Daoy (cell line): ENCODE measurements around the gene SORD. TPM values are rescaled to one million over a fixed set of nuclear protein-coding genes. Genes with fewer than 3 reads are reported as not detected.
"Not testable (repeated sequence)": the region's sequence is repeated elsewhere in the genome, so short reads cannot be mapped to it uniquely, and the experiment has no call there.

Experiments
- DNase-seq: peaks from one replicate; pipeline ENCODE4 v3.0.0-alpha.2; 2015; ENCODE audit warnings: low read depth
- total RNA-seq: library from RNA; depleted of rRNA; stranded (reverse); fragments of >200 nt; shearing (Covaris generic); gene quantifications from 2 replicates; pipeline ENCODE4 v1.2.3, GENCODE V29; 2014

SORD gene
- total RNA-seq, 1 experiment from 2014 or later: 52.6 TPM

DNA sequence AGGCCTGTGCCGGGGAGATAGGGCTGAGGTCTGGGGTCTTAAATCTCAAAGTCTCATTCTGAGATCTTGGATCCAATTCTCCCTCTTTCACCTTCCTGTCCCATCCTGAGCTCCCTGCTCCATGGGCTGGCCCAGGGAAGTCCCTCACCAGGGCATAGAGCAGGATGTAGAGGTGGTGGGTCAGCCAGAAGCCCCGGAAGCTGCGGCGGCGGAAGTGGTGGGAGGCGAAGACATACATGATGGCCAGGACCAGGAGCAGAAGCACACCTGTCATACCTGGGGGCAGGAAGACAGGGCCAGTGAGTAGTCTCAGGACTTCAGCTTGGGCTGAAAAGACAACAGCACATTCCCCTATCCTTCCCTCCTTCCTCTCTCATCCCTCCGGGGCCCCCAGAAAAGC is 74.5 kb downstream of the SORD start:
- no peak for DNase-seq

DNA sequence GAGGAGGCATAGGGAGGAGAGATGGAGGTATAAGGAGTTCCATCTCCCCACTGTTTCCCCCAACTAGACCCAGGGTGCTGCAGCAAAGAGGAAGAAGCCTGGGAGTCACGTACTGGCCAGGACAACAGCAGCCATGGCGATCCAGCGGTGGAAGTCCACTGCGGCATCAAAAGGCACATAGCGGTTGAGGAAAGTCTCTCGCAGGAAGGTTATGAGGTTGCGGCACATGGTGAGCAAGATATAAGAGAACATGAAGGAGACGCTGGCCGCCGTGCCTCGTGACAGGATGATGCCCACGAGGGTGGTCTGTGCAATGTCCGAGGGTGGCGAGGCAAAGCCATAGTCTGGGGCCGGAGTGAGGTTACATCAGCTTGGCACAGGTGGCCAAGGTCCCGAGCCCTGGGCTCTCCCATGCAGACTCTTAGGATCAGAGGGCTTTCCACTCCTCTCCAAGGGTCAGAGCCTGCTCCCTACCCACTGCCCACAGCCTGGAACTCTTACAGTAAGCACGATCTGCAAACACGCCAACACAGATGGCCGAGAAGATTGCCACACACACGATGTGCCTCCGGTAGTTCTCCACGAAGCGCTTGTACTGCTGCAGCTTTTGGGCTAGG is 76.7 kb downstream of the SORD start:
- no peak for DNase-seq

DNA sequence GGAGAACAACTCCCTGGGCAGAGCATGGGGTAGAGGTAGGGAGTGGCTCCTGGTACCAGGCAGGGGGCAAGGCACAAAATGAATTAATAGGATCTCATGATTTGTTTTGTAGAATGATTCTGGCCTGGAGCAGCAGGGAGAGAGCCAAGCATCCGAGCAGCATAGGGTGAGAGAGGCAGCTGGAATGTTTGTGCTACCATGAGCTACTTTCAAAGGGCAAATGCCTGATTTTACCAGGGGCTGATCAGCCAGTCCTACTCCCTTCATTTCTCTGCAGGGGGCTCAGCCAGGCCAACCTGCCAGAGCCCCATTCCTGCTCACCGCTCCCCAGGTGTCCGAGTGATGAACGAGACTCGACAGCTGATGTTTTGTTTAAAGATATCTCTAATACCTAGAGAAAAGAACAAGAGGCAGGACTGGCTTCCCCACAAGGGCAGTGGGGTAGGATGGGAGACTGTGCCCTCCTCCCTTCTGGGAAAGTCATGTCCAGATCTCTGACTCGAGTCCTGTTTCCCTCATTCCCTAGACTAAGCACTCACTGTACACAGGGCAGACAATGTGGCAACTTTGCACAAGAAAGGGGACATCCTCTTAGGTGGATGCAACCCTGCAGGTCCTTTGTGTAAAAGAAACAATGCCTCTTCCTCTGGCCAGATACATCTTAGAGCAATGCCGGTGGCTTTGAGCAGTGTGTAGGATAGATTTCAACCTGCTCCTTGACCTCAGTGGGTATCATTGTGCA is 78.1 kb downstream of the SORD start:
- DNase-seq: no peak

DNA sequence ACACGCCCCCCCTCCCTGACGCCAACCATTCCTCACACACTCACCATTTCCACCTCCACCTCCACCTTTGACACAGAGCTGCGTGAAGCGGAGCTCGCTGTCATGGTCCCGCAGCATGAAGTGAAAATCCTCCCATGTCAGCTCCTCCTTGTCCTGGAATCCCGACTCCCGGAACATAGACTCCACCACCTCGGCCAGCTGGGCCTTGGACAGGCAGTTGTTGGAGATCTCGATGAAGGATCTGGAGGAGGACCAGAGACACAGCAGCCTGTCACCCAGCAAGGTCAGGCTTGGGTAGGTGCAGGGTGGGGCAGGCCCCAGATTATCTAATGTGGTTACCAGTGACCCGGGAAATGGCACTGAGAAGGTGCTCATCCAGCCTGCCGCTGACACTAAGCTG is 78.8 kb downstream of the SORD start:
- no peak for DNase-seq

DNA sequence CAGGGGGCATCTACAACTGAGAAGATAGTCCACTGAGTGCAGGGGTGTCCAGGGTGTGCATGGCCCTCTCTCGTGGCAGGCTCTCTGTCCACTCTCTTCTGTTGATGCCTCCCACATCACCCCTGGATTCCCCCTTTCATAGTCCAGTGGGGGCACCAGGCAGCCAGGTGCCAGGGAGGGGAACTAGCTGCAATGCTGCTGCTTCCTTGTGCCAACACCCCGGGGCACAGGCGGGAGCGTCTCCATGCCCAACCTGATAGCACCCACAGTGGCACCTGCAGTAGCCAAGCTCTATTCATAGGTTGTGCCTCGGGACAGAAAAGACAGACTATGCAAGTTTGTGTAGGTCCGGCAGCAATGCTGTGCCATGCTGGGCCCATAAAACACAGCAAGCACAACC is 79.2 kb downstream of the SORD start:
- DNase-seq: no peak

DNA sequence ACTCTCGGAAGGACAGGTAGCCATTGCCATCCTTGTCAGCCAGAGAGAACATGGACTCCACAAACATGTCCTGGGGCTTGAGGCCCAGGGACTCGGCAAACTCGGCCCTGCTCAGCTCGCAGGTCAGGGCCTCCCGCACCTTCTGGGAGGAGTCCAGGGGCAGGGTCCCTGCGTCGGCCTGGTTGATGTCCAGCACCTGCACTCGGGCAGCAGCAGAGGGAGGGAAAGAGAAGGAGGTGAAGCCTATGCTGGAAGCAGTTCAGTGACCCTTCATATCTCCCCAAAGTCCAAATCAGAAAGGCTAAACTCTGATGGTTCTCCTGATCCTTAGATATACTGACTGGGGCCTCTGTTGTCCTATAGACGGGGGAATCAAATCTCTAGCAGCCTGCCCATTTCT is 81.2 kb downstream of the SORD start:
- DNase-seq: not testable (repeated sequence)

DNA sequence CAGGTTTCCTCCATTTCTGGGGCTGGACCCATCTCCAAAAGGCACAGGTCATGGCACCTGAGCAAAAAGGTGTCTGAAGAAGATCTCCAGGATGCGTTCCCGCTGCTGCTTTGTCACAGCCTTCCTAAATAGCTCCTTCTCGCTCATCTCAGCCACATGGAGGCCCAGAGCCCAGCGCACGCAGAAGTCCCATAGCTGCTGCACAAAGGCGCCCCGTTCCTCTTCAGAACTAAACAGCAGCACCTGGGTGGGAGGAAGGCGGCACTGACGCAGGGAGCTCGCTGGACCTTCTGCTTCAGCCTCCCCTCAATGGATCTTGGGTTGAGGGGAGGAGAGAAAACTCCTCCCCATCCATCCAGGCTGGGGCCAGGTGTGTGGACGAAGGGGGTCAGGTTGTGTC is 82.6 kb downstream of the SORD start:
- no peak for DNase-seq

DNA sequence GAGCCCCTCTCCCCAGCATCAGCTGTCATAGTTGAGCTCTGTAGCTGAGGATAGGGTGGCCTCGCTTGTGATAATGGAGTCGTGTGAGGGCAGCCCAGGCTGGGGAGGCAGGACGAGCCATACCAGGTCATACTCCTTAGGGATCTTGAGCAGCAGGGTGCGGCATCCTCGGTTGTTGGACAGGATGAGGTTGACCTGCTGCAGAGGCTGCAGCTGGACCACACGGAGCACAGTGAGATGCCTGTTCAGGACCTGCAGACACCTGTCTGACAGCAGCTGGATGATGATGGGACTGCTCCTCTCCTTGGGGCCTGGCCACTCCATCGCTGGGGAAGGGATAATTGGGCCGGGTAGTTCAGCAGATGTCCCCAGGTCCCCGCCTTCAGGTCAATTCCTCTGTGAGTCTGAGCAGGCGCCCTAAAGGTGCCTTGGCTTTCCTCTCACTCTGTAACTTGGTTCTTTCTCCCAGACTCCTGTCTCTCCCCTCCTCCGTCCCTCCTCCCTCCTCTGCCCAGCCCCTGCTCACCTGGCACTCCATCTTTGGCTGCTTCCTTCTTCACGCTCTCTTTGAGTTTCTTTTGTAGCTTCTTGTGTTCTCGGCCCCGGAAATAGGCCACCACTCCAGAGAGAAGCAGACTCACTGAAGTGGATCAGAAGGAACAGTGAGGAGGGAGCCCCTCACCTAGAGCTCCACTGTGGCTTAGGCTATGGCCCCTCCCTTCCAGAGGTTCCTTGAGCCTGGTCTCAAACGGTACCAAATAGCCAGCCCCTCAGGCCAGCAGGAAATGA is 83.2 kb downstream of the SORD start:
- DNase-seq: no peak

DNA sequence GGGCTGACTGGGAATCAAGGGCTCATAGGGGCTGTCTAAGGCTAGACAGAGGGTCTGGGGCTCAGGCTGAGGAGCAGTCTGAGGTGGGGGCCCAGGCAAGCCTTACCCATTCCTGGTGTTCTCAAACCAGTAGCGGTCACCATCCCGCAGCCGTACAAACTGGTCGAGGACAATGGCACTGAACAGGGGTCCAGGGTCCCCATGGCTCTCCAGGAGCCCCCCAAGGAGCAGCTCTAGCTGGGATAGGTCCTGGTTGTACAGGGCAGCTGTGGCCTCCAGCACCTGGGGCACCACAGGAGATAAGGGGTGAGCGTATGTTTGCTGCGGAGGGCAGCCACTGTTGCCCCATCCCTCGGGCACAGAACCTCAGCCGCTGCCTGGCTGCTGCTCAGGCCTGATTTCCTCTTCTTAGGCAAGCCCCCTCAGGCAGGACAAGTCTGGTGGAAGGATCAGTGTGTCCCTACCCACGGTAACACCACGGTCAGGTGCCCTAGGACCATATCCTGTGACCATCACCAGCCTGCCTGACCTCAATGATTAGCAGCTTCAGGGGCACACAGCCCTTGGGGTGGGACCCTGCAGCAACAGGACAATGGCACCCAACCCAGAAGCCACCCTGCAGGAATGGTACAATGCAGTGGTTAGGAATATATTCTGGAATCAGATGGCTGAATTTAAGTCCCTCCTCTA is 85.1 kb downstream of the SORD start:
- no peak for DNase-seq

DNA sequence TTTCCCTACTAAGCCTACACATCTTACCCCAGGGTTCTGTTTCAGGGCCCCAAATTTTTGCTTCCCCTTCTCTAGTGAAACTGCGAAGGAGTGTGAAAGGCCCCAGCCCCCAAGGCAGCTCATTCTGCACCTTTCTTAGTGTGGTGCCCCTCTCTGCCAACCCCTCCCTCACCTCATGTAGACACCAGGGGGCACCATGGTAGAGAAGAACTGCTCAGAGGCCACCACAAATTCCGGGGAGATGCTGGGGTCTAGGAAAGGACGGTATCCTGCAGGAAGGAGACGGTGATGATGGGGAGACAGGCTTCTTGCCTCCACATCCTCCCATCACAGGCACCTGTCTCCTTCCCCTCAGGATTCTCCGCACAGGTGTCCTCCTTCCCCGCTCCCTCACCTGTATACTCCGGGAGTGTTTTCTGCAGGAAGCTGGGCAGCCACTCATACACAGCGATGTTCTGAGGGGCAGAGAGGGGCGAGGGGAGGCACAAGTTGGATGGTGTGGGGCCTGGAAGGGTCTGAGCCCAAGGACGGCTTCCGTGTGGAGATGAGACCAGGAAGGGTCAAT is 87.3 kb downstream of the SORD start:
- no peak for DNase-seq

DNA sequence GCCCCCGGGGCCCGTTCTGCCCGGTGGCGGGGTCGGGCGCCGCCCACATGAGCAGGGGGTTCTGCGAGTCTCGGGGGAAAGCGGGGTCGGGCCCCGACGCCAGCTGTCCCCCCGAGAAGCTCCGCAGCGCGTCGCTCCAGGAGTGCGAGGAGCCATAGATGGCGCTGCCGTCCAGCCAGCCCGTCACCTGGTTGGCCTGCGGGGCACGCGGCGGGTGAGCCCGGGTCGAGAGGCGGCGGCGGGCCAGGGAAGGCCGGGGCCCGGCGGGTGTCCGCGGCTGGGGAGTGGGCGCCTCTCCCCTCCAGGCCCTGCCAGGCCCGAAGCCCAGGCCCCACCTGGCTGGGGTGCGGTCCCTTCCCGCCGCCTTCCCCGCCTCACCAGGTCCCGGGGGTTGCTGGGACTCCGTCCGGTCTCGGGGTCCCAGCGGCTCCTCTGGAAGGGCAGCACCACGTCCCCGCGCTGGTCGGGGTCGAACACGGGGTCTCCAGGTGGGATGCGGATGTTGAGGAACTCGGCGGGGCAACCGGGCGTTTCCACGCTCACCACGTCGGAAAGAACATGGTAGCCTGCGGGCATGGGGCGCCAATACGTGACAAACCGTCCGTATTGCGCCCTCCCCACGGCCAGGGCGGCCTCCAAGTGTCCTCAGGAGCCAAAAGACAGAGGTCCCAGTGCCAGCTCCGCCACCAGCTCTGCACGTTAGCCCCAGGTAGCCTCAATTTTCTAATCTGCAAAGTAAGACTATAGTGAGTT is 88.6 kb downstream of the SORD start:
- no peak for DNase-seq

DNA sequence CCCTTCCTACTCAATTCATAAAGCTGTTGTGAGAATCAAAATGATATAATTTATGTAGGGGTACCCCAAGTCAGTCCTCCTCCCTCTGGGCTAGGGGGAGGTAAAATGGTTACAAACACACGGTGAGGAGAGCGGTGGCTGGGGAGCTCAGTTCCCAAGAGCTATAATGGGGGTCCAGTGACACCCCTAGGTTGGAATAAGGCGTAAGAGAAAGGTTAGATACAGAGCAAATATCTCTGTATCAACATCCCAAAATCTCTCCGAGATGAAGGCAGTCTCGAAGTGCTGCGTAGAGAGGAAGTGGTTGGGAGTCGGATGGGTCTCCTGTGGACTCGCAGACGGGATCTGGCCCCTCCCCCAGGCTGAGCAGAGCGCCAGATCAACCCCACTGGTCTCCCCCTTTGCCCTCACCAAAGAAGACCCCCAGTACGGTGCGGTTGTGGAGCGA is 89.2 kb downstream of the SORD start:
- DNase-seq: no peak

DNA sequence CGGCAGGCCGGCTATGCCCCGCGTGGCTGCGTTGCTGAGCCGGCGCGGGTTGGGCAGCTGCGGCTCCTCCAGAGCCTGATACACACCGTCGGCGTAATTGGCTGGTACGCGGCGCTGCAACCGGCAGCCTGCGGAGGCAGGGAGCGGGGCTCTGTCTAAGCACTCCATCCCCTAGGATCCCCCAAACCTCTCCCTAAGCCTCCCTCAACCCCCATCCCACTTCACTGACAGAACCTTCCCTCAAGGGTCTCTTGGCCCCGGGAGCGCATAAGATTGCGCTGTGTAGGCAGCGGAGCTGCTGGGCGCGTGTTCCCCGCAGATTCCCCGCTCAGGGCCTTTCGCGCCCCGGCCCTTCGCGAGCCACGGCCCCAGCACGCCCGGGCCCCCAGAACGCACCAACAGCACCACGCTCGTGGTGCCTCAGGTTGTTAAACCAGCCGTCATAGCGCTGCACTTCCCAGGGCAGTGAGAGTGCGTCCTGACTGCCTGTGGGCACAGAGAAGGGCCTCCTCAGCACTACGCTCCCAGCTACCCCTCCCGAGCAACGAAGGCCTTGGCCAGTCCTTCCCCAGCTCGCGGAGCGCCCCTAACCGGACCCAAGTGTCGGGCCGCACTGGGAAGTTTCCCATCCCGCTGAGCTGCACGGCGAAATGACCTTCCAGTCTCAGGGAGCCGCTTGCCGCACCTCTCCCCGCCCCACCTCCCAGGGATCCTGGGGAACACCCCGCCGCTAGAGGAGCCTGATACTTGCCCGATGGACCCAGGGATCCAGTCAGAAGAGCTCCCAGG is 89.8 kb downstream of the SORD start:
- DNase-seq: peak; percentile 39

DNA sequence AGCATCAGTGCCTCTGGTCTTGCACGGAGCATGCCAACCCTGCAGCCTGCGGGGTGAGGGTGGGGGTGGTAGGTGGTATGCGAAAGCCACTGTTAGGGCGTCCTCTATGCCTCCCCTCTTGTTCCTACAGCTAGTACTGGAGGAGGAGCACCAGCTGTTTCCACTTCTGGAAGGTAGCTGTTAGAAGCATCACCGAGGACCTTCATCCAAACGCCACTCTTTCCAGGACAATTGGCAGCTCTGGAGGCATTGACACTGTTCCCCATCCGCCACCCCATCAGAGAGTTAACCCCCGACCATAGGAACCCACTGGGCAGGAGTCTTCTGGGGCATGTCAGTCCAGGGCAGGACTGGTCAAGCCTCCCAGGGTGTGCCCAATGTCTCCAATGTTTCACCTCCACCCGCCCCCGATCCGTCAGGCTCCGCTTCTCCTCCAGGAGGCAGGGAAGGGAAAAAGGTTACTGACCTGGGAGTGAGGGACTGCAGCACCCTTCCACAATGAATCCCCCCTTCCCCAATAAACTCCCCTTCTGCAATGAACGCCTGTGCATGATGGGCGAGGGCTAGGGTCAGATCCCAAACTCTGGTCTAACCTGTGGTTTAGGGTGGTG is 90.5 kb downstream of the SORD start:
- no peak for DNase-seq

DNA sequence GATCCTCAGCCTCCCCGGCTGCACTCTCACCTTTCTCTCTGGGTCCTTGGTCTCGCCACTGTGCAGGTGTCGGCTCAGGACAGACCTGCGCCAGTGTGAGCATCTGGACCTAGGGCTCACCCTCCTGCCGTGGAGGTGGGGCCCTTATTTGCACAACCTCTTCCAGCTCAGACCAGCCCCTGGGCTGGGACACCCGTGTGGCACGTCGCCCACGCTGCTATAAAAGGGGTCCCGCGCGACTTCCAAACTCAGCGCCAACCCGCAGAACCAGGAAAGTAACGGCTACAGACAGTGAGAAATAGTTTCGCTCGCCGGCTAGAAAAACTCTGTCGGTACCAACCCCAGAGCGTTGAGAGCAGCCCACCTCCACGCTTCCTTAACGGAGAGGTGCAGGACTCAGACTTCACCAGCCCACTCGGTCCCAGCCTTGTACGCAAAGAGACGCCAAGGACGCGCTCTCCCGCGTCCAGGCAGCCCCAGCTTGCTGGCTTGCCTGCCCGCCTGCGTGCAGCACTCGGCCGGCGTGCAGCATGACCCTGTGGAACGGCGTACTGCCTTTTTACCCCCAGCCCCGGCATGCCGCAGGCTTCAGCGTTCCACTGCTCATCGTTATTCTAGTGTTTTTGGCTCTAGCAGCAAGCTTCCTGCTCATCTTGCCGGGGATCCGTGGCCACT is 91.2 kb downstream of the SORD start, which contains the start of the genes DUOX2 and DUOXA2:
Gene DUOX2 (minus strand): TSS at position 97 of the 675 bp plus-strand sequence. CDS start 761 bp downstream, outside the sequence.
Gene DUOXA2 (plus strand): TSS at position 251 of the 675 bp plus-strand sequence. CDS start 280 bp downstream, at position 531.
- DNase-seq: no peak

DNA sequence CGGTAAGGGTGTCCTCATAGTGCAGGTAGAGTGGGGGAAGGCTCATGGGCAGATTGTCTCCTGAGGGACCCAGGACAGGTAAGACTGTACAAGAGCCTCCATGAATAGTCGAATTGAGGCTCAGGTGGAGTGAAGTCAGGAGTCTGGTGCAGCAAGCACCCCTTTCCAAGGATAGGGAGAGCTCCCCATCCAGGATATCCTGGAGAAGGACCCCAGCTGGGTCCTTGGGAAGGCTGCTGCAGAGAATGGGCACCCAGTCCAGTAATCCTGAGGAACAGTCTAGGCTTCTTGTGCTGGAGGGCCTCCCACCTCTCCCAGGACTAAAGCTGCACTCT is 91.7 kb downstream of the SORD start:
- DNase-seq: no peak

DNA sequence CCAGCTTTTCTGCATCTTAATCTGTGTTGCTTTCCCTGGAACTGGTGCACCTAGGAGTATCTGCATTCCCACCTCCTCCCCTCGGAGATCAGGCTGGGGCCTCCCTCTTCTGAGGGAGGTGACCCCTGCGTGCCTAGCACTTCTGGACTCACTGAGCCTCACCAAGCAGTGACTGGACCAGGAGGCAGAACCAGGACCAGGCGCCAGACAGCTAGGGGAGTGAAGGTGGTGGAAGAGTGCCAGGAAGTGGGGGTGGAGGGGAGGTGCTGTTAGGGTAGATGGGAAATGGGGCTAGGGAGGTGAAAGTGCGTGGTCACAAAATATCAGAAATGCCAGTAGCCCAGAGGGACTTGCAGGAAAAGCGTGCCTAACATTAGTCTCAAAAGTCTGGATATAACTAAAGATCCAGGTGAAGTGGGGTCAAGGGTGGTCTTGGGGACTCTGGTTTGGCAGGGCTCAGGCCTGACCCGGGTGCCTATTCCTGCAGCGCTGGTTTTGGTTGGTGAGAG is 92.4 kb downstream of the SORD start:
- DNase-seq: no peak

DNA sequence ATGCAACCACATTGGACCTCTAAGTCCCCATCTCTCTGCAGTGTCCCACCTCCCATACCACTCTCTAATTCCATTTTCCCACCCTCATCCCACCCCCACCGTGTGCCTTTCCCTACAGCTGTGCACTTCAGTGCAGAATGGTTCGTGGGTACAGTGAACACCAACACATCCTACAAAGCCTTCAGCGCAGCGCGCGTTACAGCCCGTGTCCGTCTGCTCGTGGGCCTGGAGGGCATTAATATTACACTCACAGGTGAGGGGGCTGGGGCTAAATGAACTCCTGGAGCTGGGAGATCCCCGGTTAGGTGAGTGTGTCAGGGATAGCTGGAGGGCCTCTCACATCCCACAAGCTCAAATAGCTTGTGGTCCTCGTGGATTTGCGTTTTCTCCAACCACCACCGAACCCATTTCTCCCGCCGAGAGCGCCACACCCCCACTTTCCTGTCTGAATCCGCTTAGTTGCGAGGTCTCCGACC is 93.0 kb downstream of the SORD start:
- no peak for DNase-seq
